OCI-LY1 (cell line): ENCODE measurements around the gene CNIH2.

Experiments
- H2AFZ ChIP-seq: fragments of 200-600 bp; sonication (generic), shearing (Covaris generic); 2 replicates; pipeline ENCODE4 v1.6.0; 2014; ENCODE audit warnings: antibody characterized with exemption, mild to moderate bottlenecking, low read length
- H3F3A ChIP-seq: fragments of 200-600 bp; sonication (generic), shearing (Covaris generic); 2 replicates; pipeline ENCODE4 v1.6.0; 2014; ENCODE audit warnings: mild to moderate bottlenecking, antibody characterized with exemption, low read length, moderate library complexity; ENCODE audit not compliant: insufficient read depth
- H3K27ac ChIP-seq: fragments of 200-600 bp; sonication (generic); 2 replicates; pipeline ENCODE4 v1.5.1; 2014; ENCODE audit warnings: low read length, mixed run types, mild to moderate bottlenecking, low read depth; ENCODE audit not compliant: poor library complexity, severe bottlenecking
- H3K27me3 ChIP-seq: fragments of 200-600 bp; sonication (generic); 2 replicates; pipeline ENCODE4 v1.6.0; 2014; ENCODE audit warnings: antibody characterized with exemption, mild to moderate bottlenecking, low read length, moderate library complexity; ENCODE audit not compliant: insufficient read depth
- H3K36me3 ChIP-seq: fragments of 200-600 bp; sonication (generic); 2 replicates; pipeline ENCODE4 v1.6.1; 2014; ENCODE audit warnings: mild to moderate bottlenecking, antibody characterized with exemption, low read length, moderate library complexity, mixed read lengths; ENCODE audit not compliant: insufficient read depth
- H3K4me1 ChIP-seq: fragments of 200-600 bp; sonication (generic); 2 replicates; pipeline ENCODE4 v1.5.1; 2014; ENCODE audit warnings: mild to moderate bottlenecking, low read length, moderate library complexity; ENCODE audit not compliant: insufficient read depth, severe bottlenecking
- H3K4me2 ChIP-seq: fragments of 200-600 bp; sonication (generic), shearing (Covaris generic); 2 replicates; pipeline ENCODE4 v1.6.1; 2014; ENCODE audit warnings: low read length
- H3K4me3 ChIP-seq: fragments of 200-600 bp; sonication (generic); 2 replicates; pipeline ENCODE4 v1.5.1; 2014; ENCODE audit warnings: low read length, low read depth, mild to moderate bottlenecking, mixed read lengths; ENCODE audit not compliant: poor library complexity, severe bottlenecking
- H3K79me2 ChIP-seq: fragments of 200-600 bp; shearing (Covaris generic); 2 replicates; pipeline ENCODE4 v1.6.1; 2016; ENCODE audit warnings: mixed run types, low read length, mixed read lengths; ENCODE audit not compliant: insufficient read depth
- H3K9ac ChIP-seq: fragments of 200-600 bp; sonication (generic), shearing (Covaris generic); 2 replicates; pipeline ENCODE4 v1.6.1; 2014; ENCODE audit warnings: mild to moderate bottlenecking, low read length, mixed read lengths
- H3K9me2 ChIP-seq: fragments of 200-600 bp; sonication (generic), shearing (Covaris generic); 2 replicates; pipeline ENCODE4 v1.6.1; 2014; ENCODE audit warnings: low read depth, mild to moderate bottlenecking, low read length, mixed read lengths
- H3K9me3 ChIP-seq: fragments of 200-600 bp; shearing (Covaris generic); 2 replicates; pipeline ENCODE4 v1.6.1; 2014; ENCODE audit warnings: low read length, mixed read lengths
- H4K20me1 ChIP-seq: fragments of 200-600 bp; sonication (generic), shearing (Covaris generic); 2 replicates; pipeline ENCODE4 v1.6.0; 2016; ENCODE audit warnings: mild to moderate bottlenecking, low read length; ENCODE audit not compliant: insufficient read depth
- CTCF ChIP-seq: fragments of 200-600 bp; sonication (generic), shearing (Covaris generic); IDR thresholded peaks from 2 replicates; pipeline ENCODE4 v1.5.1; 2017; ENCODE audit warnings: mild to moderate bottlenecking, antibody characterized with exemption, low read length, moderate library complexity, mixed read lengths
- EZH2 ChIP-seq: fragments of 200-600 bp; sonication (generic), shearing (Covaris generic); IDR thresholded peaks from 2 replicates; pipeline ENCODE4 v1.8.0; 2017; ENCODE audit warnings: borderline replicate concordance, mixed run types, mild to moderate bottlenecking, antibody characterized with exemption, low read length, moderate library complexity, mixed read lengths

The CNIH2 gene

GRCh38 chr11:66311965-66312548, 34.1 kb downstream of the CNIH2 start:
- Histone ChIP-seq H3K9me3 (no peaks in the 10 kb centered on the region), H3F3A (no peaks in the 10 kb centered on the region), H3K36me3 (no peaks in the 10 kb centered on the region), H3K27ac (peak overlapping the region; percentile 71), H3K4me1 (peaks cover 20% of the 10 kb centered on the region), H3K9me2 (no peaks in the 10 kb centered on the region), H3K79me2 (no peaks in the 10 kb centered on the region), H3K27me3 (no peaks in the 10 kb centered on the region), H3K4me2 (peak overlapping the region; percentile 97), H3K9ac (peak overlapping the region; percentile 71), H4K20me1 (no peaks in the 10 kb centered on the region), H2AFZ (peak overlapping the region; percentile 76; the same call in 1 of the 2 replicates), H3K4me3 (peak overlapping the region; percentile 70)
- TF ChIP-seq EZH2 (no peak), CTCF (peak; percentile 97; the same call in 1 of the 2 replicates)

DNA sequence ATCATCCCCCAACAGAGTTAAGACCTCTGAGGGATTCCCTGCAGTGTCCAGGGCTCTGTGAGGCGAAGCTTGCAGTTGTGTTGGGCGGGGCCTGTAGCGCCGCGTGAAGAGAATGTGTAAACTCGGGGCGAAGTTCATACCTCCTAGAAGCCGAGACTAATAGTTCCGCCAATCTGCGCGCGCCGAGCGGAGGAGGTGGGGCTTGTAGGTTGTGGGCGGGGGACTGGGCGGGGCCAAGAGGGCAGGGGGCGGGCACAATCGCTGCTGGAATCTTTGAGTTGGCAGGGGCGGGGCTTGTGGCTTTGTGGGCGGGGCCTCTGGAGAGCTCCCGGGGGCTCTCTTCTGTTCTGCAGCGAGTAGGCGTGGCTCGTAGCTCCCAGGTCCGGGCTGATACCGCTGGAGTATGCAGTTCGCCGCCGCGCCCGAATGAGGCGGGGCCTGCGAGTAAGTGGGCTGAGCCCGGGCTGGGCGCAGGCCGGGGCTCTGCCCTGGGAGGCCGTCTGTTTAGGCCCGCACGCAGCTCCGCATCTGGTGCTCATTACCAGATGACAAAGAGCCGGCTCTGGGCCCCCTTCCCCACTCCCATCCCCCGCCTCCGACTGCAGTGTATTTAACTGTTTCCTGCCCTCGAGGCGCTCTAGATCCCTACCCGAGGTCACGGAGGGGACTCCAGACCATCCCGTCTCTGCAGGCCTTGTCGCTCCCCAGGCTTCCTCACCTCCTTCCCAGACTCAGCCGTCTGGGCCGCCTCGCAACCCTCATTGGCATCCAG, 34.8 kb downstream of the CNIH2 start:
- H3K9me3 ChIP-seq: no peaks in the 10 kb centered on the region
- peak overlapping the region; percentile 97 for H3K4me2 ChIP-seq
- H3K9me2 ChIP-seq: no peaks in the 10 kb centered on the region
- H3K79me2 ChIP-seq: no peaks in the 10 kb centered on the region
- H3K36me3 ChIP-seq: no peaks in the 10 kb centered on the region
- peak overlapping the region; percentile 71 for H3K27ac ChIP-seq
- no peak for TF ChIP-seq EZH2
- TF ChIP-seq CTCF: no peak
- peaks cover 27% of the 10 kb centered on the region for H3K4me1 ChIP-seq
- no peak overlapping the region for H2AFZ ChIP-seq
- H3F3A ChIP-seq: no peaks in the 10 kb centered on the region
- H4K20me1 ChIP-seq: no peaks in the 10 kb centered on the region
- H3K27me3 ChIP-seq: no peaks in the 10 kb centered on the region
- H3K9ac ChIP-seq: peak overlapping the region; percentile 53; the same call in 1 of the 2 replicates
- H3K4me3 ChIP-seq: peak overlapping the region; percentile 70

GRCh38 chr11:66313321-66314185, 35.6 kb downstream of the CNIH2 start:
- Histone ChIP-seq H3K4me3 (peak overlapping the region; percentile 52), H3K9me2 (no peaks in the 10 kb centered on the region), H3K79me2 (no peaks in the 10 kb centered on the region), H3K9me3 (no peaks in the 10 kb centered on the region), H3K4me1 (peaks cover 35% of the 10 kb centered on the region), H3F3A (no peaks in the 10 kb centered on the region), H3K27ac (no peak overlapping the region), H2AFZ (no peak overlapping the region), H3K9ac (peak overlapping the region; percentile 44; the same call in 1 of the 2 replicates), H3K27me3 (no peaks in the 10 kb centered on the region), H4K20me1 (no peaks in the 10 kb centered on the region), H3K4me2 (peak overlapping the region; percentile 73), H3K36me3 (no peaks in the 10 kb centered on the region)
- TF ChIP-seq EZH2 (no peak), CTCF (no peak)
